HG02588 (cell line): ENCODE measurements around the gene LTB4R.
A peak's percentile ranks its signal among the peaks of the same experiment; 100 is the strongest.

ENCODE experiments used
- ATAC-seq: cut with Tn5 transposase; IDR thresholded peaks from one replicate; pipeline ENCODE4 v1.9.1; 2021; ENCODE audit warnings: mild to moderate bottlenecking, moderate library complexity; ENCODE audit not compliant: unreplicated experiment

LTB4R gene

GRCh38 chr14:24277606-24278321, 33.5 kb upstream of the LTB4R start:
- no peak for ATAC-seq

- ATAC-seq, result no peak
Observed at GRCh38 chr14:24278424-24278823, 32.9 kb upstream of the LTB4R start.

DNA sequence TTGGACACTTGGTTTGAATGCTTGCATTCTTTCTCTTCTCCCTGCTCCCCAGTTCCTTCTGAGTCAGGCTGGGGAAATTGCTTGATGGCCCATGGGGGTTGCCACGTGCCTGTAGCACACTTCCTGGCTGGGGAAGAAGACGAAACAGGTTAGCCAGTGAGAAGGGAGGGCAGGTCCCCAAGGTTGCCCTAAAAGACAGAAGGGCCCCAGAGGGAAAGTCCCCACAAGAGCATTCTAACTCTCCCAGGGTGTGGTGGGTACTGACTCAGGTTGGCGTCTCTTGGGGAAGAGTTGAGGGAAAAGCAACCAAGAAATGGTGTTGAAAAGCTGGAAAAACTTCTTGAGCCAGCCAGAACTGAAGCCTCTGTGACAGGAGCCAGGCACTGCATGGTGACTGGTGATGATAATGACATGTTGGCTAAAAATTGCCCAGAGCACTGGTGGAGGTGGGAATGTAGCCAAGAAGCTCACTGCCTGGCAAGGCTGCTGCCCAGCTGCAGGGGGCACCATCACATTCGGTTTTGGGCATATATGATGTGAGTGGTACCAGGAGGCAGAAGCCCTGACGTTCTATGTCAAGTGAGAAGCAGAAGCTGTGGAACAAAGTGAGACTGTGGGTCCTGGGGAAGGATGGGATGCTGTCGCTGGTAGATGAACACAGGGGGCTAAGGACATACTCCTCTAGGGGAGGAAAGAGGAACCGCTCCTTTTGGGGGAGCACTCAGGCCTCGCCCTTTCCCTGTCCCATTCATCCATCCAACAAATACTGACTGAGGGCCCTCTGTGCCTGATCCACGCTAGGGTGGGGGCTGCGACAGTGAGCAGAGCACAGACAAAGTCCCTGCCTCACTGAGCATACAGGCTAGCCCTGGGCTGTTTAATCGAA, 31.8 kb upstream of the LTB4R start:
- ATAC-seq, result peak; percentile 68

- ATAC-seq, result no peak
Observed at GRCh38 chr14:24280797-24281460, 30.4 kb upstream of the LTB4R start.

- no peak for ATAC-seq
Observed at GRCh38 chr14:24281636-24282035, 29.7 kb upstream of the LTB4R start.

DNA sequence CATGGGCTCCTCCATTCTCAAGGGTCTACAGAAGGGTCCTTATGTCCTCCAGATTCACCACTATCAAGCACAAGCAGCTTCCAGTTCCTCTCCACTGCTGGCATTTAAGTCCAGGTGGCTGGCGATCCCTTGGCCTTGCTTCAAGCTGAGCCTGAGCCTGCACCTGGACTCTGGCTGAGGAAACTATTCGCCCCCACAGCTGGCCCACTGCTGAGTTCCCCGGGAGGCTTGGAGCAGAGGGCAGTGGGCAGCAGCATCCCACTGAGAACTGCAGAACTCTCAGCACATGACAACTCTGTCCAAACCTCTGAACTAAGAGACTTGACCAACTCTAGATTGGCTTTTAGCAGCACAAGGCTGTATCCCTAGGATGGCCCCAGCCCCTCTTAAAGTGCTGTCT, 28.6 kb upstream of the LTB4R start:
- no peak for ATAC-seq

GRCh38 chr14:24283796-24284460, 27.4 kb upstream of the LTB4R start:
- no peak for ATAC-seq

DNA sequence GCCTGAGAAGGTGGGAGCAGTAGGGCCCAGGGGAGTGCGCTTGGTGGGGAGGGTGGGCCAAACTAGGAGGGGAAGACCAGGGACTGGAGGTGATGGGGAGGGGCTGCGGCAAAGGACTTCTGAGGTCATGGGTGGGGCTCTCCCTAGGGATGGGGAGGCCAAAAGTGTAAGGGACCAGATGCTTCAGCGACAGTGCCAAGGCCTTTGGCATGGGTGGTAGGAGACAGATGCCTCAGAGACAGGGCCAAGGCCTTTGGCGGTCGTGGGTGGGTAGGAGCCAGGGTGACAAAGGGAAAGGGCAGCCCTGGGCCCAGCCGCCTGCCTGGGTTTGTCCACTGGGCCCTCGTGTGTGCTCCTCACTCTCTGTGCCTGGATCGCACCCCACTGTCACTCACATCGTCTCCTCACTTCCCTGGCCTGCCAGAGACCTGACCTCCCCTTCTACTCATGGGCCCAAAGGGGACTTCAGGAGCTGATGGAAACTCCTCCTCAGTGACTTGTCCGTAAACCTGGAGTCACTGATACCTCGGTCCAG, 26.7 kb upstream of the LTB4R start:
- ATAC-seq, result no peak

GRCh38 chr14:24285351-24285750, 26.0 kb upstream of the LTB4R start:
- ATAC-seq, result no peak

- no peak for ATAC-seq
Observed at GRCh38 chr14:24286996-24287395, 24.3 kb upstream of the LTB4R start.

GRCh38 chr14:24289649-24290280, 21.5 kb upstream of the LTB4R start:
- peak; percentile 67 for ATAC-seq

DNA sequence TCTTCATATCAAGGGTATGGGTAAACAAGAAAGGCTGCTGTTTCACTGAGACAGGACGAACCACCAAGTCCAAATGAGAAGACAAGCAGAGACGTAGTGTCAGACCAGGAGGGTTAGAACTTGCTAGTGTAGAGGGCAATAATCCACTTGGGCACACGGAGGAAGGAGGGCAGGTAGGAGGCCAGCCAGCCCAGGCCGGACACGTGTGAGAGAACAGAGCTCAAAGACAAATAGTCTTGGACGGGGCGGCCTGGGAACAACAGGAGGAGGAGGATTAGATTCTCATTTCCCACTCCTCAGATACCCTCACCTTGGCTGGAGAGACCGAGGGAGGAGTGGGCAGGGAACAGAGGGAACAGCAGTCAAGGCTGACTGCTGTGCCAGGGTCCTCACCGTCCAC, 20.6 kb upstream of the LTB4R start:
- no peak for ATAC-seq

- no peak for ATAC-seq
Observed at GRCh38 chr14:24291446-24292117, 19.7 kb upstream of the LTB4R start.

GRCh38 chr14:24292118-24292807, 19.0 kb upstream of the LTB4R start:
- no peak for ATAC-seq

- ATAC-seq, result no peak
Observed at GRCh38 chr14:24293525-24293924, 17.8 kb upstream of the LTB4R start.

GRCh38 chr14:24296341-24297157, 14.8 kb upstream of the LTB4R start:
- ATAC-seq, result peak; percentile 39

DNA sequence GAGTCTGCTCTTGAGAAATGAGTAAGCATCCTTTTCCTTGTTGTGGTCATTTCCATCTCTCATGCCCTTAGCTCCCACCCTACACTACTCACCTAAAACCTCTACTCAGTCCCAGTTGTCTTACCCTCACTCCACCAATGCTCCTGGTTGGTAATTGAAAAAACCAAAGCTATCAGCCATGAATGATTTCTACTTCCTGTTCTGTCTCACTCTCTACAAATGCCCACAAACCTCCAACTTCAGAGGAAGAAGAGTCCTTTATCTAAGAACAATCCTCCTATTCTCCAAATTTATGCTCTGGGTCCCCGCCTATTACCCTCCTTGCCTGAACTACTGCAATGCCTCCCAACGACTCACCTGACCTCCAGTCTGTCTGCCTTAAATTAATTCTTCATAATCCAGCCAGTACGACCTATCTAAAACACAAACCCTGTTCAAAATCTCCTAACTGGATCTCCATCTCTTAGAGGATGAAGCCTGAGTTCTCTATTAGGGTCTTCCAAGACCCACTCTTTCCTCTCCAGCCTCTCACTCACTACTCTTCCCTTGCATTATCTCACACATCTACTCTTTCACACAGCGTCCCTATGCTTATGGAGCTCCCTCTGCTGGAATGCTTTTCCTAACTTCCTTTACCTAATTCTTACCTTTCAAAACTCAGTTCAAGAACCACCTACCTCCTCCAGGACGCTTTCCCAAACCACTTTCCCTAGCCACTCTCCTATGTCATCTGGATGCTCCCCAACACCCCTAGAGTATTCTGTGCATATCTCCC, 13.9 kb upstream of the LTB4R start:
- peak; percentile 10 for ATAC-seq

GRCh38 chr14:24298892-24299254, 12.4 kb upstream of the LTB4R start:
- no peak for ATAC-seq
